Left hindlimb (tissue), 1 donor: ENCODE data around the gene MBTPS1.

Experiments
- DNase-seq: peaks from one replicate; pipeline ENCODE4 v3.0.0-alpha.2; 2018

MBTPS1 gene

GRCh38 chr16:84048871-84049270, 67.9 kb downstream of the MBTPS1 start:
- no peak for DNase-seq

DNA sequence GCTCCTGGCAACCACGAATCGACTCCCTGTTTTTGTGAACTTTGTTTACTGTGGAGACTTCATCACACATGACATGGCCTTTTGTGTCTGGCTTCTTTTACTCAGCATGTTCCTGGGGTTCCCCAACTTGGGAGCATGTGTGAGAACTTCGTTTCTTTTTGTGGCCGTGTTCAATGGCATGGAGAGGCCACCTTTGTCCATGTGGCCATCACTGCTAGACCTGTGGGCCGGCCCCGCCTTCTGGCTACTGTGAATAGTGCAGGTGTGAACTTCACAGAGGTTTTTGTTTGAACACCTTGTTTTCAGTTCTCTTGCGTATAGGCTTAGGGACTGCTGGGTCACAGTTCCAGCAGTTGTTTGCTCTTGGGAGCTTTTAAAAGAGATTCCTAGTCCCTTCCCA, 68.5 kb downstream of the MBTPS1 start:
- DNase-seq, result no peak

DNA sequence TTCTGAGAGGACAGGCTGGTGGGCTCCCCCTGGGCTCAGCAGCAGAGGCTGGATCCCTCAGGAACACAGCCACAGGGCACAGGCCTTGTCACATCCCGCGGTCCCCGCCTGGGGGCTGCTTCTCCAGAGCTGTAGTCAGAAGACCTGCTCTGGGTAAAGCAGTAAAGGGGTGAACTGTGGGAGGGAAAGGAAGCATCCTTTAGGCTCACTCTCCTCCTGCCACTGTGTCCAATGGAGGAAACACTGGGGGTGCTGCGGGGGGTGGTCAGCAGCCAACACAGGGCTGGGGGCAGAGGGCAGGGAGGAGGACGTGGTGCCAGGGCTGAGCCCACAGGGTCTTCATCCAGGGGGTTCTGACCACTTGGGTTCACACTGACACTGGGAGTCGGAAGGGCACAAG, 69.1 kb downstream of the MBTPS1 start:
- no peak for DNase-seq

DNA sequence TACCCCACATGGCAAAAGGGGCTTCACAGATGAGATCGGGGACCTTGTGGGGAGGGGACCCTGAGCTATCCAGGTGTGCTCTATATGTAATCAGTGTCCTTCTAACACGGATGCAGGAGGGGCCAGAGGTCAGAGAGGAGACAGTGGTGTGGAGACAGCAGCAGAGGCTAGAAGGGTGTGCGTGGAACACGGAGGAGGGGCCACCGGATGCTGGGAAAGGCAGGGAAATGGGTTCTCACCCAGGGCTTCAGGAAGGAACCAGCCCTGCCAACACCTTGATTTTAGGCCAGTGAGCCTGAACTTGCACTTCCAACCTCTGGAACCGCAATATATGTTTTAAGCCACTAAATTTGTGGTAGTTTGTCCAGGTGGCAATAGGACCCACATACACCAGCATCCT, 69.5 kb downstream of the MBTPS1 start:
- DNase-seq, result no peak

GRCh38 chr16:84045818-84046470, 70.8 kb downstream of the MBTPS1 start:
- DNase-seq, result no peak

DNA sequence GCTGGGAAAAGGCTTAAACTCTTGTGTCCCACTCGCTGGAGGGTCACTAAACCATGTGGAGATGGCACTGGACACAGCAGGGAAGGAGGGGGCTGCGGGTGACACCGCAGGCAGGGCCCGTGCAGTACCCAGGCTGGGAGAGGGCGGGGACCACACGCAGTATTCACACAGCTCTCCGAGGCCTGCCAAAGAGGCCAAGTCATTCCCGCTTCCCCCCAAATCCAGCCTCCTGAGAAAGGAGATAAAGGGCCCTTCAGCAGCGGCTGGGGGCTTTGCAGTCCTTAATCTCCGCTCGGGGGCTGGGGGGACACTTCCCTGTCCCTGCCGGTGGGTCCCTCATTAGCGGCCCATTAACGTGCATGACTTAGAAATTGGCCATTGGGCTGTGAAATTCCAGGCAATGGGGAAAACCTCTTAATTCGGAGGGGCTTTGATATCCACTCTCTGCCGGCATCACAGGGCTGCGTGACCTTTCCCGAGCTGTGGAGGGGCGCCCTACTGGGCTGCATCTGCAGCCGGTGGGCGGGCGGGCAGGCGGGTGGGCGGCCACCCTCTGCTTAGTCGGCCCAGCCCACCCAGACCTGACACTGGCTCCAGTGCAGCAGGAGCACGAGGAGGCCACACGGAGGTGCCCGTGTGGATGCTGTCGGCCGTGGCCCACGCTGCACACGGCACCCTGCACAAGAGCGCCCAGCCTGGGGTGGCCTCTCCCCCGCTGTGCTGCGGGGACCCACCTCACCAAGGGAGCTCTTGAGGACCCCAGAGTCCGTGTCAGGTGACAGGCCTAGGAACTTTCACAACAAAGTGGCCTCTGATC, 71.5 kb downstream of the MBTPS1 start:
- DNase-seq, result no peak

- no peak for DNase-seq
These were observed 72.6 kb downstream of the MBTPS1 start for GRCh38 chr16:84044118-84044488.

- no peak for DNase-seq
These were observed 73.1 kb downstream of the MBTPS1 start for GRCh38 chr16:84043486-84044117.

- no peak for DNase-seq
These were observed 73.8 kb downstream of the MBTPS1 start for GRCh38 chr16:84042879-84043485.

GRCh38 chr16:84042308-84042878, 74.3 kb downstream of the MBTPS1 start, which contains the start of gene SLC38A8:
Gene SLC38A8, minus strand, starts transcription at chr16:84042795. Its CDS starts 638 bp downstream, at chr16:84042157.
- no peak for DNase-seq

DNA sequence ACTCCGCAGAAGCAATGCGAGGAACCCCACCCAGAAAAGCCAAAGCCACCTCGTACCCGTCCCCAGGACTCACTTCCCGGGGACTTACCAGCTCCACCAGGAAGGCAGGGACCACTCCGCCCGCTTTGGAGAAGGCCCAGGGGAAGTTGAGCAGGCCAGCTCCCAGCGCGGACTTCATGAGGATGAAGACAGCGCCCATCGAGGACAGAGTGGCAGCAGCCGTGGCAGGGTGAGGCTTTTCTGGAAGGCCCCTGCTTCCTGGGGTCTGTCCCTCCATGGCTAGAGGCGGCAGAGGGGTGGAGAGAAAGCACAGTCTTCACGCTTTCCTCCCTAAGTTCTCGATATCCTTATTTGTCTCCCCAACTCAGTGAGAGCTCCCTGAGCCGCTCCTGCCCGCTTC, 74.9 kb downstream of the MBTPS1 start:
- DNase-seq, result no peak

GRCh38 chr16:84040823-84041820, 75.6 kb downstream of the MBTPS1 start:
- peak; percentile 62 for DNase-seq

DNA sequence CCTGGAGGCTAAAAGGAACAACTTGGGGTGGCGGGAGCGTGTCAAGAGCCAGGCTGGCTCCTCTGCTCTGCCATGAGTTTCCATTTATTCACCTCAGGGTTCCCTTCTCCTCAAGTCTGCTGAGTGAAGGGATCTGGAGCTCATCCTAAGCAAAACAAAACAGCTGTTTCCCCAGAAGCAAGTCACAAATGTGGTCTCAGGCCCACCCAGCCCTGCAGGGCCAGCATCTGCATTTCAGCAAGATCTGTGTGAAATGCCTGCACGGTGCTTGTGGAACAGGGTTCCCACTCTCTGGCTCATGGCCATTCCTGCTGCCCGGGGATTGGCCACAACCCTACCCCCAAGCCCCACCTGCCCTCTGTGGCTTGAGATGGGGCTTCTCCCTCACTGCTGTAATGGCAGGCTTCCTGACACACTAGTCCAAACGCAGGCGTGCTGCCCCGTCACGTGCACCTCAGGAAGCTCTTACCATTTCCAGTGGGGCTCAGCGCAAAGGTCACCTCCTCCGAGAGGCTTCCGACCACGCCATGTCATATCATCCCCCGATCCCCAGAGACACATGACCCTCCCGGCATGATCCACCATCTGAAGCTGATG, 76.4 kb downstream of the MBTPS1 start:
- no peak for DNase-seq

DNA sequence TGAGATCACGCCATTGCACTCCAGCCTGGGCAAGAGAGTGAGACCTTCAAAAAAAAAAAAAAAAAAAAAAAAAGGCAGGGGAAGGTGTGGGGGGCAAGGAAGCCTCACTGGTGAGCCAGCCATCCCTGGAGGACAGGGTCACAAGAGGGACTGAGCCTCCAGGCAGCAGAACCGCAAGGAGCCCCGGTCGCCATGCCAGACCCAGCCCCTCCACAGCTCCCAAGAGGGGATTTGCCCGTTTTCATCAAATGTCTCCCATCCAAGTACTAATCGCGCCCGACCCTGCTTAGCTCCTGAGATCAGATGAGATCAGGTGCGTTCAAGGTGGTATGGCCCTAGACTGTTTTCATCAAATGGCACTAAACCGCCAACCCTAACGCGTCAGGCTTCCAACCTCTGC, 77.0 kb downstream of the MBTPS1 start:
- no peak for DNase-seq

GRCh38 chr16:84038469-84038868, 78.3 kb downstream of the MBTPS1 start:
- no peak for DNase-seq

GRCh38 chr16:84036982-84037425, 79.7 kb downstream of the MBTPS1 start:
- no peak for DNase-seq

GRCh38 chr16:84036131-84036530, 80.6 kb downstream of the MBTPS1 start:
- DNase-seq, result no peak

DNA sequence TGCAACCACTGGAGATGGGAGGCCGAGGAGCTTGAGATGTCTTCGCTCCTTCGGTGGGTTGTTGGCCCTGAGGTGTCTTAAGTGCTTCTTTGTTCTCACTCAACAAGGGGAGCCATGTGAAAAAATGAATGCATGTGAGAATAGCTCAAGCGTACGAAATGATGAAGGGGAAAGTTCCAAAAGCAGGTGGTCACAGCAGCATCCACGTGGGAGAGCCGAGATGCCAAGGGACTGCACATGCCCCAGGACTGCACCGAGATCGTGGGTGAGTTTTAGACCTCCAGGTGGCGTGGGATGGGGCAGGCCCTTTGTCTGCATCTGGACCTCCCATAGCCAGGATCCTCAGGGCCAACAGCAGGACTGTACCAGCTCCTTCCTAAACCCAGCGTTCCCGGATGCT, 82.2 kb downstream of the MBTPS1 start:
- DNase-seq, result no peak

GRCh38 chr16:84033251-84034195, 83.2 kb downstream of the MBTPS1 start:
- DNase-seq, result no peak
